NCI-H2171 (cell line): ENCODE measurements around the gene C1D.
"Not testable (repeated sequence)": the region's sequence is repeated elsewhere in the genome, so short reads cannot be mapped to it uniquely, and the experiment has no call there.

ENCODE experiments used
- DNase-seq: peaks from one replicate; lab custom pipeline; 2025; lab: John Stamatoyannopoulos, UW

C1D gene

DNA sequence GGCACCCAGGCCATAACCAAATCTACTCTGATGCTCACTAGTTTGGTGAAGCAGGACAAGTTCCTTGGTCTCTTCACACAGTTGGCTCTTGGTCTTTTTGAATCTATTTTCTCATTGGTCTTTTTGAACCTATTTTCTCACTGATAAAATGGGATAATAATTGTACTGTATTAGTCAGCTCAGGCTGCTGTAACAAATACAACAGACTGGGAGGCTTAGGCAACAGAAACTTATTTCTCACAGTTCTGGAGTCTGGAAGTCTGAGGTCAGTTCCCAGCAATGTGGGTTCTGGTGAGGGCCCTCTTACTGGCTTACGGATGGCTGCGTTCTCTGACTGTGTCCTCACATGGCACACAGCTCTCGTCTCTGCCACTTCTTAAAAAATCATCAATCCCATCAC is 63.5 kb downstream of the C1D start:
- DNase-seq = no peak

GRCh38 chr2:67997903-67998302 is 64.9 kb downstream of the C1D start:
- no peak for DNase-seq

DNA sequence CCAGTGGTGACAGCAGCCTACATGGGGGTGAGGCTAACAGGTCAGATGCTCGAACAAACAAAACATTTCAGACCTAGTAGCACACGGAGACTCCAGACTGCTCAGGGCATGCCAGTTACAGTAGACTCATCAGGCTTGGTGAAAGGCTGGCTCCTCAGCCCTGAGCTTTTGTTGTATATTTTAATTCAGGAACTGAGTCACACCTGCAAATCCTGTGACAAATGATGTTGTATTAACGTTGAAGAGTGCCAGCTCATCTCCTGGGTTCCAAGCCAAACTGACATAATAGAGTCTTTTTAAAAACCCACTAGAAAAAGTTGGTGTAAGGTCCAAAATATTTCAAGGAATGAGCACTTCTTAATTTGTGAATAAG is 65.3 kb downstream of the C1D start:
- no peak for DNase-seq

GRCh38 chr2:67996772-67997527 is 65.9 kb downstream of the C1D start:
- no peak for DNase-seq

DNA sequence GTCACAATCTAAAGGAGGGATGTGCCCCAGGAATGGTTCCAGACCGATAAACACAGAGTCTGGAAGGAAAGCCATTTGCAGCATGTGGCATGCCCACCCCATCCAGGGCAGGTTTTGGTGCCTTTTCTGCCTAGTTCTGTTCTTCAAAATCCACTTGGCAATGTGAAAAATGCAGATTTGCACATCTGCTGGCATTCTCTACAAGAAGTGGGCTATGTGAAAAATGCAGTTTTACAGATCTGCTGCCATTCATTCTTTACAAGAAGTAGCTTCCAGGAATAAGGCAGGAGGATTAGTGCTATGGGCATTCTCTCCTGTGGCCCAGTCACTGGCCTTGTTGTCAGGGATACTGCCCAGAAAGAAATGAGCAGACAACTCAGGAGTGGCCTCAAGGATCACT is 68.1 kb downstream of the C1D start:
- no peak for DNase-seq

DNA sequence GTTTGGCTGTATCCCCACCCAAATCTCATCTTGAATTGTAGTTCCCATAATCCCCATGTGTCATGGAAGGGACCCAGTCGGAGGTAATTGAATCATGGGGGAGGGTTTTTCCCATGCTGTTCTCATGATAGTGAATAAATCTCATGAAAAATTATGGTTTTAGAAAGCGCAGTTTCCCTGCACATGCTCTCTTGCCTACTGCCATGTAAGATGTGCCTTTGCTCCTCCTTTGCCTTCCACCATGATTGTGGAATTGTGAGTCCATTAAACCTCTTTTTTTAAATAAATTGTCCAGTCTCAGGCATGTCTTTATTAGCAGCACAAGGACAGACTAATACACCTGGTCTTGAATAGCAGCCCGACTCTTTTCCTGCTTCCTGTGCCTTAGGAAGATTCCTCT is 68.7 kb downstream of the C1D start:
- not testable (repeated sequence) for DNase-seq

DNA sequence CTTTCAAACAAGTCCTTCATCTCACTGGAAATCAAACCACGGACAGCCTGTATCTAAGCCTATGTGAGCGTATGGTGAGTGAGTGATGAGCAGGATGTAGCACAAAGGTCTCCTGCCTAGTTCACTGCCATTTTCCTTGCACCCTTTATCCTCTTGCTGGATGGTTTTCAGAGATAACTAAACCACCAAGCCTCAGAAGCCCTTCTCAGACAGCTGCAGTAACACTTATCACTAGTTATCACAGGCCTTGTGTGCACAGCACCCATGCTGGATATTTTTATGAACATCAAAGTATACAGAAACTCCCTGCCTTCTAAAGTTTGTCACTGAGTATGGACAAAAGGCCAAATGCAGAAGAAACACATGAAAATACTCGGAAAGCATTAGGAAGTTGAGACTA is 69.5 kb downstream of the C1D start:
- DNase-seq = no peak

- no peak for DNase-seq
Observed at GRCh38 chr2:67991456-67991855, 71.3 kb downstream of the C1D start.
